Cortex of kidney (tissue), 1 donor: ENCODE measurements around the gene FPGS.

Experiments used
- DNase-seq: peaks from one replicate; lab custom pipeline; 2025; lab: John Stamatoyannopoulos, UW

FPGS gene

GRCh38 chr9:127860260-127860659 lies 57.6 kb downstream of the FPGS start:
- DNase-seq = no peak

- DNase-seq = no peak
These were observed 58.1 kb downstream of the FPGS start for GRCh38 chr9:127860779-127861178.

GRCh38 chr9:127862075-127863011 lies 59.7 kb downstream of the FPGS start:
- DNase-seq = no peak

- DNase-seq = no peak
These were observed 60.5 kb downstream of the FPGS start for GRCh38 chr9:127863191-127863621.
